ENCODE data around the gene GPATCH3. TPM values are rescaled to one million over a fixed set of nuclear protein-coding genes. Genes with fewer than 3 reads are reported as not detected.

The GPATCH3 gene
- total RNA-seq: 9.1 and 11.4 TPM in 2 replicates

DNA sequence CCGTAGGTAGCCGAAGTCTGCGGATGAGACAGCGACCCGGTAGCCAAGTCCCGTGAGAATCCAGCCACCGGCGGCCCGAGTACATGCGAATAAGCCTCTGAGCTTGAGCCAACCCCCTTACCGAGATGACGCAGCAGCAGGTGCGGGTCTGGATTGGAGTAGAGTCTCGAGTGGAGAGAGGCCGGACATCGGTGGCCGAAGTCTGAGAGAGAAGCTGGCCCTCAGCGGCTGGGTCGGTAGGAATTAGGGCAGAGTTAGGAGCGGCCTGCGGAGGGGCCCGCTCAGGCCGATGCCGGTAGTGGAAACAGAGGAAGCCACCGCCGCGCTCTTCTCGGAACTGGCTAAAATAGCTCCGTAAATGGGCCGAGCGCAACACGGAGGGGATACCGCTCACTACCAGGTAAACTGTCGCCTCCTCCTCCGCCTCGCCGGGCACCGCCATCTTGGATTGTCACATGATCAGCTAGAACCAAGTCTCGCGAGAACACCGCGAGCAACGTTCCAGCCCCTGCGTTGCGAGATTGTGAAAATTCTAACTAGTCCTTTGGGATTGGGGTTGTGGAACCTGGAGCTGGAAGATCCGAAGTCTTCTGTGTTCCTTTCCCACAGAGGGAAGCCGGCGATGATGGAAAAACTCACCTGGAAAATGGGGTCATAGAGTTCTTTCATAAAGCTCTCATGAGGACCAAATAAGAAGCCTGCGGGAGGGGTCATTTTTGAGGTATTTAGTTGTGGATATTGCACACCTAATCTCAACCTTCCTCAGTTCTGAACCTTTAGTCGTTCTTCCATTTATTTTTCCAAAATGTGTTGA, at the start of gene GPATCH3:
Gene GPATCH3 (minus strand): TSS at position 467 of the 814 bp plus-strand sequence. CDS start 25 bp downstream, at position 442.

GRCh38 chr1:26921540-26922430, 21.5 kb upstream of the GPATCH3 start, which contains the start of gene NUDC:
Gene NUDC, plus strand, starts transcription at chr1:26921743. Its CDS starts 106 bp downstream, at chr1:26921849.

GRCh38 chr1:26913754-26914619, 13.7 kb upstream of the GPATCH3 start, which contains the start of gene NR0B2:
Gene NR0B2, minus strand, starts transcription at chr1:26913975. Its CDS starts 35 bp downstream, at chr1:26913940.

DNA sequence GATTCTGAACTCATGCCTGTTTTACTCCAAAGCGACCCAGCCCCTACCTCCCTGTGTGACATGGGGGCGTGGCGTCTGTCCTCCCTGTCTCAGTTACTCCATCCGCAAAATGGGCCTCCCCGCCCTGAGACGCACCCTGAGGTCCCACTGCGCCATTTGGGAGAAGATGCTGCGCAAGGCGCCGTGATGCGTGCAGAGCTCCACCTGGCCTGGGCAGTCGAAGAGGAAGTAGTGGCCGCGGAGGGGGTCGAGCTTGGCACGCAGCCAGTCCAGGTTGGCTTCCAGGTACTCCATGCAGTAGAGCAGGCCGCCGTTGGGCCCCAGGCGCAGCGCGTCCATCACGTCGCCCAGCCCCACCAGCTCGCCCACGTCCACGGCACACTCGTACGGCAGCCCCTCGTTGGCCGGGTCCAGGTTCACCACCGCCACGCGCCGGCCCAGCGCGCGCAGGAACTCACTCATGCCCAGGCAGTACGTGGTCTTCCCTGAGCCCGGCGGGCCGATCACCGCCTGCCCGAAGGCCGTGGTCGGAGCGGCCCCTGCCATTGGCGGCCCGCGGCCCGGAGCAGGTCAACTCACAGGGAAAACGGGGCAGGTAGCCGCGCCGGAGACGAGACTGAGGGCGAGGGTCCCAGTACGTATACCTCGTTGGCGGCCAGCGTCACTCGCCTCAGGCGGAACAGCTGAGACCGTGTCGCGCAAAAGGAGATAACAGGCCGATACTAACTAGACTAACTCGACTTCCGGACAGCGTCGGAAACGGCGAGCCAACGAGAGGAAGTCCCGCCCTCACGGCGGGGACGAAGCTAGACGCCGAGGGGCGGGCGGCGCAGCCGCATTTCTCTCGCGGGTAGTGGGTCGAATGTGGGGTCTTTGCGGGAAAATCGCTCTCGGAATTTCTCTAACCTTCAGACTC, 10.5 kb downstream of the GPATCH3 start, which contains the start of gene GPN2:
Gene GPN2 (minus strand): TSS at position 733 of the 916 bp plus-strand sequence. CDS start 187 bp downstream, at position 546.

DNA sequence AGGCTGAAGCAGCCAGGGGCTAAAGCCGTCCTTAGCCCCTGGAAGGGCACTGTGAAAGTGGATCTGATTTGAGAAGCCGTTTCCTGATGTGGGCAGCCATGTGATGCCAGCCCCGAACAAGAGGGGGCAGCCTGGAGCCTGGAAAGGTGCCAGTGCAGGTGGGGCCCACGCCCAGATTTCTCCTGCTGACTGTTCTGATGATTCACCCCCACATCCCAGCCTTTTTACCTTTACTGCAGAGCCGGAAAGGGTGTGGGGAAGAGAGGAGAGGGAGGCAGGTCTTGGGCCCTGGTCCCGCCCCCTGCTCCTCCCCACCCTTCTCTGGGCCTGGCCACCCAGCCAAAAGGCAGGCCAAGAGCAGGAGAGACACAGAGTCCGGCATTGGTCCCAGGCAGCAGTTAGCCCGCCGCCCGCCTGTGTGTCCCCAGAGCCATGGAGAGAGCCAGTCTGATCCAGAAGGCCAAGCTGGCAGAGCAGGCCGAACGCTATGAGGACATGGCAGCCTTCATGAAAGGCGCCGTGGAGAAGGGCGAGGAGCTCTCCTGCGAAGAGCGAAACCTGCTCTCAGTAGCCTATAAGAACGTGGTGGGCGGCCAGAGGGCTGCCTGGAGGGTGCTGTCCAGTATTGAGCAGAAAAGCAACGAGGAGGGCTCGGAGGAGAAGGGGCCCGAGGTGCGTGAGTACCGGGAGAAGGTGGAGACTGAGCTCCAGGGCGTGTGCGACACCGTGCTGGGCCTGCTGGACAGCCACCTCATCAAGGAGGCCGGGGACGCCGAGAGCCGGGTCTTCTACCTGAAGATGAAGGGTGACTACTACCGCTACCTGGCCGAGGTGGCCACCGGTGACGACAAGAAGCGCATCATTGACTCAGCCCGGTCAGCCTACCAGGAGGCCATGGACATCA, 37.2 kb downstream of the GPATCH3 start, which contains the start of gene SFN:
Gene SFN (plus strand): TSS at position 369 of the 904 bp plus-strand sequence. CDS start 64 bp downstream, at position 433.

Other genes starting within 250 kb of the GPATCH3 start
- 12.5 and 49.2 TPM in 2 replicates for gene ARID1A, start 204.5 kb downstream of the GPATCH3 start, total RNA-seq
- gene PIGV, start 112.5 kb downstream of the GPATCH3 start, total RNA-seq: 5.6 and 5.7 TPM in 2 replicates
- 3.7 and 11.1 TPM in 2 replicates for gene ZDHHC18, start 73.8 kb downstream of the GPATCH3 start, total RNA-seq
- gene SFN, start 37.3 kb downstream of the GPATCH3 start, total RNA-seq: 0.16 and 0.25 TPM in 2 replicates
- 6.6 and 12.5 TPM in 2 replicates for gene GPN2, start 10.2 kb downstream of the GPATCH3 start, total RNA-seq
- gene NR0B2, start 13.5 kb upstream of the GPATCH3 start, total RNA-seq: not detected in 2 replicates
- gene NUDC, start 21.3 kb upstream of the GPATCH3 start, total RNA-seq: 20.9 and 32.0 TPM in 2 replicates
- not detected in 2 replicates for gene KDF1, start 60.0 kb upstream of the GPATCH3 start, total RNA-seq
- 5.2 and 5.8 TPM in 2 replicates for gene TRNP1, start 93.2 kb upstream of the GPATCH3 start, total RNA-seq
- 0.25 and 0.81 TPM in 2 replicates for gene TENT5B, start 112.4 kb upstream of the GPATCH3 start, total RNA-seq

Measured in bladder microvascular endothelial cell (primary cell).